ENCODE data around the gene GPLD1.

DNA sequence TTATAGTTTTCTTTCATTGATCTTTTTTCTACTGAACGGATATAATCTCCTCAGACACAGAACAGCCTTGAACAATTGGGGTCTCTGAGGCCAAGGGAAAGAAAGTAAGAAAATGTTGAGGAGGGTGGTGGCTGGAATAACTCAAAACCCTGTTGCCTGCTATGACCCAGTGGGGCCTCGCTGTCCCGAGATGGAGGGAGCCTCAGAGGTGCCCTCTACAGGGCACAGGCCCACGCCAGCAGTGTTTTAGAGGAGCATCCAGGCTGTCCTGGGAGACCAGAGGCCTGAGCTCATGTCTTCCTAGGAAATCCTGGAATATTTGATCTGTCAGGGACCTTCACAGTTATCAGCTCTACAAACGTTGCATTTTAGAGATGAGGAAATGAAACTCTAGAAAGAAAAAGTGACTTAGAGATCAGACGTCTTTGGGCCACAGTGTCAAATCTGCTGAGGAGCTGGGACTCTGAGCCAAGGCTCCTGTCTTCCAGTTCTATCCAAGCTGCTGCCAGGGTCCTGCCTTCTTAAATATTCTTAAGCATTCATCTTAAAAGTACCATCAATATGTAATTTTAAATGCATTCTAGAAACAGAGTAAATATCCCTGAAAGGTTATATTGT is 31.7 kb upstream of the GPLD1 start:
- TF ChIP-seq POLR2A (IDR thresholded peaks at IDR 0.05; ENCODE audit: low read depth, low read length) (no peak), POLR2AphosphoS5 (IDR thresholded peaks at IDR 0.05; ENCODE audit: low read depth, low read length) (no peak), TAF1 (IDR thresholded peaks at IDR 0.05; ENCODE audit: borderline replicate concordance, low read depth, low read length) (no peak)
